GM12873 (cell line): ENCODE data around the gene SLC11A1.

Experiments used
- CTCF ChIP-seq: IDR thresholded peaks from 2 replicates; pipeline ENCODE4 v1.5.1; 2012; ENCODE audit warnings: low read depth, mild to moderate bottlenecking, moderate library complexity, low read length, control low read depth; ENCODE audit not compliant: insufficient read depth; ENCODE audit errors: missing control alignments

The SLC11A1 gene

DNA sequence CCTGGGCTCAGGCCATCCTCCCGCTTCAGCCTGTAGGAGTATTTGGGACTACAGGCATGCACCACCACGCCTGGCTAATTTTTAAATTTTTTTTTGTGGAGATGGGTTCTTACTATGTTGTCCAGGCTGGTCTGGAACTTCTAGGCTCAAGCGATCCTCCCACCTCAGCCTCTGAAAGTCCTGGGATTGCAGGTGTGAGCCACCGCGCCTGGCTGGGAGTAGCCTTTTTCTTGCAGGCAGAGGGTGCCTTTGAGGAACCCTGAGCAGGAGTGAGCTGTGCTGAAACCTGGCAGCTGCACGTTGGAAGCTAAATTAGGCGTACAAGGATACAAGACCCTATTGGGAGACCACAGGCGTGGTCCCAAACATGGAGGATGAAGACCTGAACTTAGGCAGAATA lies 25.6 kb downstream of the SLC11A1 start:
- no peak for TF ChIP-seq CTCF

GRCh38 chr2:218418321-218418716 lies 36.2 kb downstream of the SLC11A1 start:
- TF ChIP-seq CTCF, result no peak

DNA sequence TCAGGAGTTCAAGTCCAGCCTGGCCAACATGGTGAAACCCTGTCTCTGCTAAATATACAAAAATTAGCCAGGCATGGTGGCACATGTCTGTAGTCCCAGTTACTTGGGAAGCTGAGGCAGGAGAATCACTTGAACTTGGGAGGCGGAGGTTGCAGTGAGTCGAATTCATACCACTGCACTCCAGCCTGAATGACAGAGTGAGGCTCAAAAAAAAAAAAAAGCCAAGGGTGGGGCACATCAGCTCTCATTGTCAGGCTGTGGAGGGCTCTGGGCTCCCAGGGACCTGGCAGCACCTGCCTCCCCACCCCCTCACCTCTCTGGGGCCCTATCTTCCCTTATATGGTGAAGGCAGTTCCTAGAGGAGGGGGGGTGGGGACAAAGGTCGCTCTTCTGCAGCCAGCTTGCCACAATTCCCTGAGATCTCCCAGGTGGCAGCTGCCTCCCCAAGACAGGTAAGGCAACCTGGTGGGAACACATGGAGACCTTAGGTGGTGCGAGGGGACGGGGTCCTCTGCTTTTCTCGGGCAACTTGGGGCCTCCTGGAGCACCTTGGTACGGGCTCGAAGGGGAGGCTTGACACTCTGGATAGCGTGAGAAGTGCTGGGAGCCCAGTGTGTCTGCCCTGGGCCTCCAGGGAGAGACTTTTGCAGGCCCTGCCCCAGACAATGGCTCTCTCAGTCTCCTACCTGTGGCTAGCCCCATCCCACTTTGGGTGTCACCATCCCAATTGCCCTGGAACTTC lies 36.8 kb downstream of the SLC11A1 start, which contains the start of gene VIL1:
Gene VIL1 (plus strand): TSS at position 407 of the 742 bp plus-strand sequence. CDS start 4,656 bp downstream, outside the sequence.
- TF ChIP-seq CTCF, result no peak

DNA sequence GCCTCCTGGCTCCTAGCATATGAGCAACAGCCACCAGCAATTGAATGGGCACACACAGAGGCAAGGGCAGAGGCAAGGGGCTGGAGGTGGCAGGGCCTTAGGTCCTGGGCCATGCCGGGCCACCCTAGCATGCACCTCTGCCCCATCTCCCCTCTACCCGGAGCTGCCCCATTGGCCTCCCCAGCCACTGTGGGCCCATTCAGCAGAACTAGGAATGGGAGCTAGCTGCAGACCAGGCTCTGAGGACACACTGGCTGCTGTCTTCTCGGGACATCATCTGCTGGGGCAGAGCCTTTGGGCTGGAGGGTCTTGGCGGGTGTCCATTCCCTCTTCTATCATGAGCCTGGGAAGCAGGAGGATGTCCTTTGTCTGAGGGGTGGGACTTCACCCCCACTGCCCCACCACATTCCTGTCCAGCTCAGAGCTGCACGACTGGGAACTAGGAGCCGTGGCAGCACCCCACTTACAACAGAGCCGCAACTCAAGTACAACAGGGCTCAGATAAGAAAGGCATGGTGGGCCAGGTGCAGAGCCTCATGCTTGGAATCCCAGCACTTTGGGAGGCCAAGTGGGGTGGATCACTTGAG lies 37.6 kb downstream of the SLC11A1 start:
- TF ChIP-seq CTCF, result no peak

DNA sequence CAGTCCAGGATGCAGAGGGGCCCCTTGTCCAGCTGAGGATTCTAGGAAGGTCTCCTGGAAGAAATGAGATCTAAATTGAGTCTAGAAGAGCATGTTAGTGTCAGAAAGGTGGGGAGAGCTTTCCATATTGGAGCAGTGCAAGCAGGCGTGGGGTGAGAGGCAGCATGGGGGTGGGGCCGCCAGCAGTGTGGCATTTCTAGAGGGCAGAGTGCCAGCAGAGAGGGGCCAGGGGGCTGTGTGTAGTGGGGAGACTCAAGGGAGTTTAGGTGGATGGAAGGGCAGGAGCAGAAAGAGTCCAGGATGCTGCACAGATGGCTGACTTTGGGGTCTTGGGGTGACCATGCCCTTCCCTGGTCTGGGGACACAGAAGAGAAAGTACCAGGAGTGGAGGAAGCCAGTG lies 39.0 kb downstream of the SLC11A1 start:
- TF ChIP-seq CTCF, result no peak

- TF ChIP-seq CTCF, result no peak
Observed at GRCh38 chr2:218422403-218423086, 40.5 kb downstream of the SLC11A1 start.

GRCh38 chr2:218423584-218423983 lies 41.5 kb downstream of the SLC11A1 start:
- TF ChIP-seq CTCF, result no peak
